H1 (cell line): ENCODE measurements around the gene ANKS1B. TPM values are rescaled to one million over a fixed set of nuclear protein-coding genes. Genes with fewer than 3 reads are reported as not detected.

ENCODE experiments used
- CTCF ChIA-PET: fragments of 300-600 bp; sonication (Branson Sonifier 250); formaldehyde crosslinking; loops from one replicate; lab custom pipeline; 2021; ENCODE audit not compliant: partially characterized antibody; lab: Charles Lee
- POLR2A ChIA-PET: fragments of 300-600 bp; sonication (Branson Sonifier 250); formaldehyde crosslinking; loops from one replicate; lab custom pipeline; 2021; ENCODE audit warnings: inconsistent platforms; ENCODE audit not compliant: partially characterized antibody; lab: Charles Lee
- DNase-seq, 2 experiments: peaks; one replicate each; pipeline versions ENCODE4 v3.0.0 to v3.0.0-alpha.2; 2010 to 2022; ENCODE audit warnings: low spot score in 2 of 2, low read depth in 1 of 2, mixed read lengths in 1 of 2
- FAIRE-seq: peaks from 2 replicates; lab custom pipeline; 2011; peaks lifted over from hg19 to GRCh38; lab: Jason Lieb, UNC
- H2AFZ ChIP-seq: 2 replicates; pipeline ENCODE4 v1.8.1; 2012; ENCODE audit warnings: low read length, inconsistent platforms
- H2AK5ac ChIP-seq: 2 replicates; pipeline ENCODE4 v1.6.1; 2013; ENCODE audit warnings: low read depth, low read length
- H2BK120ac ChIP-seq: replicated peaks from 2 replicates; pipeline ENCODE3; 2013; ENCODE audit warnings: low read depth, low read length, inconsistent platforms
- H2BK12ac ChIP-seq: 2 replicates; pipeline ENCODE4 v1.6.1; 2013; ENCODE audit warnings: low read depth, low read length
- H2BK15ac ChIP-seq: 2 replicates; pipeline ENCODE4 v1.6.1; 2013; ENCODE audit warnings: low read length
- H2BK20ac ChIP-seq: 2 replicates; pipeline ENCODE4 v1.6.1; 2013; ENCODE audit warnings: low read length
- H2BK5ac ChIP-seq: 2 replicates; pipeline ENCODE4 v1.6.1; 2013; ENCODE audit warnings: low read depth, low read length
- H3K14ac ChIP-seq: 2 replicates; pipeline ENCODE4 v1.6.1; 2013; ENCODE audit warnings: inconsistent platforms; ENCODE audit not compliant: insufficient read length
- H3K18ac ChIP-seq: 2 replicates; pipeline ENCODE4 v1.6.1; 2013; ENCODE audit warnings: low read length; ENCODE audit errors: extremely low read depth
- H3K23ac ChIP-seq: 2 replicates; pipeline ENCODE4 v1.6.1; 2013; ENCODE audit warnings: inconsistent platforms; ENCODE audit not compliant: insufficient read length
- H3K23me2 ChIP-seq: 2 replicates; pipeline ENCODE4 v1.6.1; 2013; ENCODE audit warnings: low read depth, low read length
- H3K27ac ChIP-seq: 2 replicates; pipeline ENCODE4 v1.6.1; 2011; ENCODE audit warnings: low read depth, low read length, inconsistent platforms
- H3K27me3 ChIP-seq, 4 experiments: replicated peaks in 1 of 4; 1 replicate in 1 of 4; 2 replicates in 3 of 4; pipeline versions ENCODE4 v1.6.1 to v1.8.1; 2011 to 2013; ENCODE audit warnings: low read length in 3 of 4, mild to moderate bottlenecking in 3 of 4, inconsistent platforms in 2 of 4, mixed read lengths in 2 of 4, moderate library complexity in 1 of 4; ENCODE audit not compliant: control insufficient read depth in 3 of 4, insufficient read depth in 3 of 4; ENCODE audit errors: extremely low read depth in 1 of 4
- H3K36me3 ChIP-seq, 4 experiments: 2 replicates each; pipeline versions ENCODE4 v1.6.1 to v1.8.1; 2011 to 2013; ENCODE audit warnings: mild to moderate bottlenecking in 4 of 4, low read length in 3 of 4, moderate library complexity in 2 of 4, control low read depth in 1 of 4, inconsistent platforms in 1 of 4; ENCODE audit not compliant: insufficient read depth in 4 of 4, control insufficient read depth in 2 of 4
- H3K4ac ChIP-seq: replicated peaks from 2 replicates; pipeline ENCODE3; 2013; ENCODE audit warnings: low read length, low read depth, mixed read lengths, inconsistent platforms; ENCODE audit not compliant: insufficient read length
- H3K4me1 ChIP-seq, 4 experiments: replicated peaks in 1 of 4; 1 replicate in 1 of 4; 2 replicates in 3 of 4; pipeline versions ENCODE4 v1.6.1 to v1.8.1; 2011 to 2013; ENCODE audit warnings: low read length in 3 of 4, inconsistent platforms in 2 of 4, mixed read lengths in 1 of 4; ENCODE audit not compliant: insufficient read depth in 4 of 4, control insufficient read depth in 3 of 4
- H3K4me2 ChIP-seq, 2 experiments: 2 replicates each; pipeline versions ENCODE4 v1.6.1 to v1.8.1; 2011 to 2013; ENCODE audit warnings: low read depth in 2 of 2, low read length in 2 of 2, control low read depth in 1 of 2, inconsistent platforms in 1 of 2, mild to moderate bottlenecking in 1 of 2; ENCODE audit not compliant: insufficient read depth in 1 of 2
- H3K4me3 ChIP-seq, 4 experiments: fragments of 200-600, 300-600 bp in 1 of 4; sonication (generic), shearing (Covaris generic), sonication (Bioruptor Twin) in 1 of 4; 2 replicates each; pipeline versions ENCODE4 v1.5.1 to v1.8.1; 2011 to 2016; ENCODE audit warnings: low read length in 4 of 4, low read depth in 3 of 4, control low read depth in 2 of 4, inconsistent platforms in 2 of 4, mild to moderate bottlenecking in 2 of 4, mixed read lengths in 1 of 4, moderate library complexity in 1 of 4; ENCODE audit not compliant: insufficient read depth in 2 of 4; ENCODE audit errors: extremely low read depth in 1 of 4
- H3K56ac ChIP-seq: replicated peaks from 2 replicates; pipeline ENCODE3; 2013; ENCODE audit warnings: low read depth, mild to moderate bottlenecking, mixed read lengths, low read length, inconsistent platforms; ENCODE audit not compliant: insufficient read length
- H3K79me1 ChIP-seq: 2 replicates; pipeline ENCODE4 v1.6.1; 2013; ENCODE audit warnings: low read depth, low read length, control low read depth
- H3K79me2 ChIP-seq, 2 experiments: 2 replicates each; pipeline versions ENCODE4 v1.6.1 to v1.8.1; 2012 to 2013; ENCODE audit warnings: low read length in 2 of 2, mild to moderate bottlenecking in 2 of 2, inconsistent platforms in 1 of 2; ENCODE audit not compliant: insufficient read depth in 2 of 2, control insufficient read depth in 1 of 2
- H3K9ac ChIP-seq, 4 experiments: replicated peaks in 1 of 4; 1 replicate in 1 of 4; 2 replicates in 3 of 4; pipeline versions ENCODE4 v1.6.1 to v1.8.1; 2011 to 2013; ENCODE audit warnings: low read depth in 3 of 4, low read length in 3 of 4, control low read depth in 2 of 4, mild to moderate bottlenecking in 2 of 4, moderate library complexity in 2 of 4, inconsistent platforms in 1 of 4; ENCODE audit errors: extremely low read depth in 1 of 4
- H3K9me3 ChIP-seq, 2 experiments: 2 replicates each; pipeline versions ENCODE4 v1.6.1 to v1.8.1; 2012 to 2013; ENCODE audit warnings: mild to moderate bottlenecking in 2 of 2, moderate library complexity in 2 of 2, control low read depth in 1 of 2, inconsistent platforms in 1 of 2, low read depth in 1 of 2, low read length in 1 of 2, mixed read lengths in 1 of 2; ENCODE audit not compliant: insufficient read depth in 2 of 2
- H4K20me1 ChIP-seq, 2 experiments: replicated peaks in 1 of 2; 2 replicates each; pipeline versions ENCODE3 to v1.8.1; 2011 to 2013; ENCODE audit warnings: inconsistent platforms in 2 of 2, low read length in 2 of 2, mild to moderate bottlenecking in 1 of 2; ENCODE audit not compliant: insufficient read depth in 2 of 2, control insufficient read depth in 1 of 2
- H4K5ac ChIP-seq: 2 replicates; pipeline ENCODE4 v1.6.1; 2013; ENCODE audit warnings: low read length, low read depth, mixed read lengths, inconsistent platforms; ENCODE audit not compliant: insufficient read length
- H4K8ac ChIP-seq: 2 replicates; pipeline ENCODE4 v1.8.0; 2013; ENCODE audit warnings: mild to moderate bottlenecking, moderate library complexity, low read length, inconsistent platforms; ENCODE audit not compliant: insufficient read depth; ENCODE audit errors: extremely low read depth
- H4K91ac ChIP-seq: replicated peaks from 2 replicates; pipeline ENCODE3; 2013; ENCODE audit warnings: low read length, mixed read lengths, inconsistent platforms; ENCODE audit not compliant: insufficient read length
- CEBPB ChIP-seq: IDR thresholded peaks from 2 replicates; pipeline ENCODE4 v1.6.1; 2012; ENCODE audit warnings: low read depth, low read length
- EZH2 ChIP-seq: fragments of 200-600 bp; sonication (generic); IDR thresholded peaks from 2 replicates; pipeline ENCODE4 v1.7.1; 2012; ENCODE audit warnings: low read depth, mild to moderate bottlenecking, moderate library complexity, low read length, inconsistent platforms; ENCODE audit not compliant: severe bottlenecking
- POLR2A ChIP-seq, 2 experiments: IDR thresholded peaks; 1 replicate in 1 of 2; 2 replicates in 1 of 2; pipeline ENCODE4 v1.6.1; 2011; ENCODE audit warnings: low read depth in 2 of 2, low read length in 2 of 2, mild to moderate bottlenecking in 2 of 2; ENCODE audit errors: control extremely low read depth in 1 of 2
- polyA plus RNA-seq, 7 experiments: library from polyadenylated mRNA; depleted of rRNA in 3 of 7; stranded (reverse) in 5 of 7; unstranded in 2 of 7; fragments of >200 nt in 5 of 7; fragments of 200-250 nt in 2 of 7; gene quantifications; 1 replicate in 5 of 7; 2 replicates in 1 of 7; 4 replicates in 1 of 7; pipeline versions ENCODE4 v1.2.1 to v1.2.3, GENCODE V29; 2011 to 2013; ENCODE audit warnings: missing spikeins in 2 of 7, mixed read lengths in 2 of 7
- total RNA-seq: library from RNA; stranded (reverse); fragmentation: NEBNext Ultra II Directional; extraction: Animal tissue kit (Norgen Biotek cat#: 25700); gene quantifications from 2 replicates; pipeline ENCODE4 v1.2.1, GENCODE V29; 2021
- TF ChIP-seq, protein P1 (sequence below), 3 experiments: IDR thresholded peaks; 1 replicate in 2 of 3; 2 replicates in 1 of 3; pipeline versions ENCODE4 v1.5.1 to v1.6.1; 2011; ENCODE audit warnings: low read length in 3 of 3, mild to moderate bottlenecking in 3 of 3, inconsistent platforms in 2 of 3, low read depth in 1 of 3, moderate library complexity in 1 of 3; ENCODE audit not compliant: insufficient read depth in 1 of 3; ENCODE audit errors: control extremely low read depth in 1 of 3

Gene ANKS1B
- total and polyA plus RNA-seq, 2 of the 8 experiments (the other 6 are each of a cell fraction or from before 2014, with no cell fraction given): 2.7 to 6.1 TPM

- no peaks in the 10 kb centered on the region for H3K27me3 ChIP-seq
- no peak overlapping the region for H2BK20ac ChIP-seq
- no peaks in the 10 kb centered on the region for H3K79me2 ChIP-seq
- no peak for DNase-seq
- H2BK5ac ChIP-seq: no peak overlapping the region
- no peak overlapping the region for H3K18ac ChIP-seq
- H2BK12ac ChIP-seq: no peak overlapping the region
- H3K4me2 ChIP-seq: no peak overlapping the region
- CTCF ChIA-PET: no interaction called here
- no peak overlapping the region for H3K27ac ChIP-seq
- TF ChIP-seq EZH2 (no peak), CEBPB (no peak), POLR2A (IDR thresholded peaks at IDR 0.05; ENCODE audit: control extremely low read depth in 1 of 2, low read depth in 2 of 2, low read length in 2 of 2) (no peak)
- TF ChIP-seq, protein P1, sequence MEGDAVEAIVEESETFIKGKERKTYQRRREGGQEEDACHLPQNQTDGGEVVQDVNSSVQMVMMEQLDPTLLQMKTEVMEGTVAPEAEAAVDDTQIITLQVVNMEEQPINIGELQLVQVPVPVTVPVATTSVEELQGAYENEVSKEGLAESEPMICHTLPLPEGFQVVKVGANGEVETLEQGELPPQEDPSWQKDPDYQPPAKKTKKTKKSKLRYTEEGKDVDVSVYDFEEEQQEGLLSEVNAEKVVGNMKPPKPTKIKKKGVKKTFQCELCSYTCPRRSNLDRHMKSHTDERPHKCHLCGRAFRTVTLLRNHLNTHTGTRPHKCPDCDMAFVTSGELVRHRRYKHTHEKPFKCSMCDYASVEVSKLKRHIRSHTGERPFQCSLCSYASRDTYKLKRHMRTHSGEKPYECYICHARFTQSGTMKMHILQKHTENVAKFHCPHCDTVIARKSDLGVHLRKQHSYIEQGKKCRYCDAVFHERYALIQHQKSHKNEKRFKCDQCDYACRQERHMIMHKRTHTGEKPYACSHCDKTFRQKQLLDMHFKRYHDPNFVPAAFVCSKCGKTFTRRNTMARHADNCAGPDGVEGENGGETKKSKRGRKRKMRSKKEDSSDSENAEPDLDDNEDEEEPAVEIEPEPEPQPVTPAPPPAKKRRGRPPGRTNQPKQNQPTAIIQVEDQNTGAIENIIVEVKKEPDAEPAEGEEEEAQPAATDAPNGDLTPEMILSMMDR (IDR thresholded peaks at IDR 0.05; ENCODE audit: control extremely low read depth in 1 of 3, insufficient read depth in 1 of 3, low read depth in 1 of 3, low read length in 3 of 3): no peak
- TF ChIP-seq, all 59 proteins: peak for 0
- no peak overlapping the region for H2BK15ac ChIP-seq
- no peaks in the 10 kb centered on the region for H3K4me1 ChIP-seq
- POLR2A ChIA-PET: no interaction called here
- no peaks in the 10 kb centered on the region; the same call in 1 of the 2 replicates for H3K23me2 ChIP-seq
- no peak overlapping the region for H2AFZ ChIP-seq
- H2BK120ac ChIP-seq: no peak overlapping the region
- no peaks in the 10 kb centered on the region for H4K20me1 ChIP-seq
- H3K56ac ChIP-seq: no peak overlapping the region
- H3K9ac ChIP-seq: no peak overlapping the region
- no peak overlapping the region for H3K23ac ChIP-seq
- H4K5ac ChIP-seq: no peak overlapping the region
- no peak overlapping the region for H4K91ac ChIP-seq
- no peak overlapping the region for H3K4me3 ChIP-seq
- no peak for FAIRE-seq
- no peaks in the 10 kb centered on the region for H3K79me1 ChIP-seq
- H4K8ac ChIP-seq: no peak overlapping the region
- no peak overlapping the region for H2AK5ac ChIP-seq
- H3K14ac ChIP-seq: no peak overlapping the region
- no peaks in the 10 kb centered on the region for H3K9me3 ChIP-seq
- H3K4ac ChIP-seq: no peak overlapping the region
- no peaks in the 10 kb centered on the region for H3K36me3 ChIP-seq
These were observed 640.8 kb downstream of the ANKS1B start for GRCh38 chr12:99343960-99344359.
